ENCODE data around the gene CNDP2.

GRCh38 chr18:74455386-74455785, 40.8 kb upstream of the CNDP2 start:
- no peak for TF ChIP-seq BHLHE40 (IDR thresholded peaks at IDR 0.05; ENCODE audit: borderline replicate concordance)
- no peak for TF ChIP-seq FOXM1 (IDR thresholded peaks at IDR 0.05; ENCODE audit: borderline replicate concordance)
- no peak for TF ChIP-seq L3MBTL2 (conservative IDR thresholded peaks at IDR 0.05)
- no peak for TF ChIP-seq CTBP1 (IDR thresholded peaks at IDR 0.05; ENCODE audit: borderline replicate concordance)
